Brain microvascular endothelial cell (primary cell): ENCODE data around the gene IRAK4.

Experiments used
- DNase-seq: peaks from one replicate; pipeline ENCODE4 v3.0.0-alpha.2; 2020
- H3K27ac ChIP-seq: fragments of 250-450 bp; sonication (Bioruptor Pico); 2 replicates; pipeline ENCODE4 v1.5.1; 2020; ENCODE audit warnings: mild to moderate bottlenecking, moderate library complexity
- H3K27me3 ChIP-seq: fragments of 250-450 bp; sonication (Bioruptor Pico); replicated peaks from 2 replicates; pipeline ENCODE4 v1.5.1; 2020; ENCODE audit warnings: mild to moderate bottlenecking
- H3K36me3 ChIP-seq: fragments of 250-450 bp; sonication (Bioruptor Pico); replicated peaks from 2 replicates; pipeline ENCODE4 v1.5.1; 2020; ENCODE audit warnings: mild to moderate bottlenecking
- H3K4me3 ChIP-seq: 2 replicates; pipeline ENCODE4 v1.5.1; 2011; ENCODE audit warnings: low read depth, mild to moderate bottlenecking, control low read depth, low read length, moderate library complexity
- CTCF ChIP-seq: IDR thresholded peaks from 2 replicates; pipeline ENCODE4 v1.5.1; 2011; ENCODE audit warnings: low read depth, mild to moderate bottlenecking, moderate library complexity, low read length, control low read depth, inconsistent platforms; ENCODE audit errors: missing control alignments
- in situ Hi-C: cut with HindIII; loops from 2 replicates; pipeline ENCODE4 v1.10.0; 2017; ENCODE audit warnings: low sequenced_read_pairs, low pct_ligation_motif_present

Gene IRAK4

GRCh38 chr12:43728698-43729097, 30.1 kb upstream of the IRAK4 start:
- no peak for DNase-seq
- TF ChIP-seq CTCF, result no peak
- Histone ChIP-seq H3K27ac (no peak overlapping the region), H3K4me3 (no peak overlapping the region), H3K36me3 (peaks cover 2% of the 10 kb centered on the region), H3K27me3 (no peaks in the 10 kb centered on the region)
- in situ Hi-C loops, result no loop called here

- Histone ChIP-seq H3K36me3 (peaks cover 4% of the 10 kb centered on the region), H3K27ac (no peak overlapping the region), H3K4me3 (no peak overlapping the region), H3K27me3 (no peaks in the 10 kb centered on the region)
- in situ Hi-C loops, result no loop called here
- no peak for DNase-seq
- no peak for TF ChIP-seq CTCF
Observed at GRCh38 chr12:43730283-43730682, 28.5 kb upstream of the IRAK4 start.

- H3K4me3 ChIP-seq, result no peak overlapping the region
- TF ChIP-seq CTCF, result no peak
- H3K27ac ChIP-seq, result no peak overlapping the region
- no peak for DNase-seq
- H3K36me3 ChIP-seq, result peaks cover 12% of the 10 kb centered on the region
- in situ Hi-C loops, result no loop called here
- no peaks in the 10 kb centered on the region for H3K27me3 ChIP-seq
Observed at GRCh38 chr12:43733687-43734086, 25.1 kb upstream of the IRAK4 start.

- no peak for TF ChIP-seq CTCF
- H3K36me3 ChIP-seq, result peaks cover 11% of the 10 kb centered on the region
- no peak for DNase-seq
- H3K27ac ChIP-seq, result peak overlapping the region; percentile 49
- no peak overlapping the region for H3K4me3 ChIP-seq
- in situ Hi-C loops, result no loop called here
- no peaks in the 10 kb centered on the region for H3K27me3 ChIP-seq
Observed at GRCh38 chr12:43736927-43737440, 21.8 kb upstream of the IRAK4 start.

- no peak for TF ChIP-seq CTCF
- Histone ChIP-seq H3K27ac (peak overlapping the region; percentile 58), H3K4me3 (no peak overlapping the region), H3K27me3 (no peaks in the 10 kb centered on the region), H3K36me3 (peaks cover 11% of the 10 kb centered on the region)
- peak; percentile 50 for DNase-seq
- in situ Hi-C loops, result no loop called here
Observed at GRCh38 chr12:43737646-43738045, 21.1 kb upstream of the IRAK4 start.

- Histone ChIP-seq H3K27me3 (no peaks in the 10 kb centered on the region), H3K27ac (no peak overlapping the region)
- in situ Hi-C loops, result no loop called here
Observed at GRCh38 chr12:43740511-43741100, 18.1 kb upstream of the IRAK4 start.

More at GRCh38 chr12:43740511-43741100, 18.1 kb upstream of the IRAK4 start:
- Histone ChIP-seq H3K36me3 (peaks cover 19% of the 10 kb centered on the region), H3K4me3 (no peak overlapping the region)
- DNase-seq, result peak; percentile 11
- no peak for TF ChIP-seq CTCF
